OCI-LY1 (cell line): ENCODE results near the gene ABHD4.

Experiments
- H2AFZ ChIP-seq: fragments of 200-600 bp; sonication (generic), shearing (Covaris generic); 2 replicates; pipeline ENCODE4 v1.6.0; 2014; ENCODE audit warnings: antibody characterized with exemption, mild to moderate bottlenecking, low read length
- H3F3A ChIP-seq: fragments of 200-600 bp; sonication (generic), shearing (Covaris generic); 2 replicates; pipeline ENCODE4 v1.6.0; 2014; ENCODE audit warnings: mild to moderate bottlenecking, antibody characterized with exemption, low read length, moderate library complexity; ENCODE audit not compliant: insufficient read depth
- H3K27ac ChIP-seq: fragments of 200-600 bp; sonication (generic); 2 replicates; pipeline ENCODE4 v1.5.1; 2014; ENCODE audit warnings: low read length, mixed run types, mild to moderate bottlenecking, low read depth; ENCODE audit not compliant: poor library complexity, severe bottlenecking
- H3K27me3 ChIP-seq: fragments of 200-600 bp; sonication (generic); 2 replicates; pipeline ENCODE4 v1.6.0; 2014; ENCODE audit warnings: antibody characterized with exemption, mild to moderate bottlenecking, low read length, moderate library complexity; ENCODE audit not compliant: insufficient read depth
- H3K36me3 ChIP-seq: fragments of 200-600 bp; sonication (generic); 2 replicates; pipeline ENCODE4 v1.6.1; 2014; ENCODE audit warnings: mild to moderate bottlenecking, antibody characterized with exemption, low read length, moderate library complexity, mixed read lengths; ENCODE audit not compliant: insufficient read depth
- H3K4me1 ChIP-seq: fragments of 200-600 bp; sonication (generic); 2 replicates; pipeline ENCODE4 v1.5.1; 2014; ENCODE audit warnings: mild to moderate bottlenecking, low read length, moderate library complexity; ENCODE audit not compliant: insufficient read depth, severe bottlenecking
- H3K4me2 ChIP-seq: fragments of 200-600 bp; sonication (generic), shearing (Covaris generic); 2 replicates; pipeline ENCODE4 v1.6.1; 2014; ENCODE audit warnings: low read length
- H3K4me3 ChIP-seq: fragments of 200-600 bp; sonication (generic); 2 replicates; pipeline ENCODE4 v1.5.1; 2014; ENCODE audit warnings: low read length, low read depth, mild to moderate bottlenecking, mixed read lengths; ENCODE audit not compliant: poor library complexity, severe bottlenecking
- H3K79me2 ChIP-seq: fragments of 200-600 bp; shearing (Covaris generic); 2 replicates; pipeline ENCODE4 v1.6.1; 2016; ENCODE audit warnings: mixed run types, low read length, mixed read lengths; ENCODE audit not compliant: insufficient read depth
- H3K9ac ChIP-seq: fragments of 200-600 bp; sonication (generic), shearing (Covaris generic); 2 replicates; pipeline ENCODE4 v1.6.1; 2014; ENCODE audit warnings: mild to moderate bottlenecking, low read length, mixed read lengths
- H3K9me2 ChIP-seq: fragments of 200-600 bp; sonication (generic), shearing (Covaris generic); 2 replicates; pipeline ENCODE4 v1.6.1; 2014; ENCODE audit warnings: low read depth, mild to moderate bottlenecking, low read length, mixed read lengths
- H3K9me3 ChIP-seq: fragments of 200-600 bp; shearing (Covaris generic); 2 replicates; pipeline ENCODE4 v1.6.1; 2014; ENCODE audit warnings: low read length, mixed read lengths
- H4K20me1 ChIP-seq: fragments of 200-600 bp; sonication (generic), shearing (Covaris generic); 2 replicates; pipeline ENCODE4 v1.6.0; 2016; ENCODE audit warnings: mild to moderate bottlenecking, low read length; ENCODE audit not compliant: insufficient read depth
- EZH2 ChIP-seq: fragments of 200-600 bp; sonication (generic), shearing (Covaris generic); IDR thresholded peaks from 2 replicates; pipeline ENCODE4 v1.8.0; 2017; ENCODE audit warnings: borderline replicate concordance, mixed run types, mild to moderate bottlenecking, antibody characterized with exemption, low read length, moderate library complexity, mixed read lengths
- TF ChIP-seq, protein P1 (sequence below): fragments of 200-600 bp; sonication (generic), shearing (Covaris generic); IDR thresholded peaks from 2 replicates; pipeline ENCODE4 v1.5.1; 2017; ENCODE audit warnings: mild to moderate bottlenecking, antibody characterized with exemption, low read length, moderate library complexity, mixed read lengths

The ABHD4 gene

DNA sequence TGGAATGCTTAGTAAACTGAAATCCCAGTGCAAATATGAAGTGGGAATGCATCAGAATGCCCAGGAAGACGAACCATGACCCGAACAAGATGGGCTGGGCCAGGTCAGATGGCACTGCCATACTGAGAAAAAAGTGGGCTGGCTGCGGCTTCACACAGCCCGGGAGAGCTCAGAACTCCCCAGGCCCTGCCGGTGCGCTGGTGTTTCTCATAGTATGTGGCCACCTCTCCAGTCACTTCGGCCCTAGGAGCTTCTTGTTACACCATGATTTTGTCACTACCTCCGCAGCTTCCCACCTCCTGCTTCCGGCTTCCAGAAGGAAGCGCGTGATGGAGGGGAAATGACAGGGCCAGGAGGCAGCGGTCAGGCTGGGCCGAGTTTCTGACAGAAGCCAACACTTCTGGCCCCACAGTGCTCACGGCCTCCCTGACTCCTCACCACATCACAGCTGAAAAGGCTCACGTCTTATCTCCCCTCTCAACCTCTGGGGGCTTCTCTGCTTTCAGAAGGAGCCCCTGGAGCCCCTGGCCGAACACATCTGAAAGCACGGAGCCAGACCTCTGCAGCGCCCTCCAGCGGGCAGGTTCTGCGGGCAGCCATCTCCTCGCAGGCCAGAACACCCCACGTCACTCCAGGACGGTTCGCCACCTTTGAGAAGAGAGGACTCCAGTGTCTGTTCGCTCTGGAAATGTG, 39.7 kb upstream of the ABHD4 start:
- H3K27ac ChIP-seq: peak overlapping the region; percentile 99
- H3F3A ChIP-seq: no peaks in the 10 kb centered on the region
- no peaks in the 10 kb centered on the region for H3K9me2 ChIP-seq
- no peak for TF ChIP-seq EZH2
- TF ChIP-seq, protein P1, sequence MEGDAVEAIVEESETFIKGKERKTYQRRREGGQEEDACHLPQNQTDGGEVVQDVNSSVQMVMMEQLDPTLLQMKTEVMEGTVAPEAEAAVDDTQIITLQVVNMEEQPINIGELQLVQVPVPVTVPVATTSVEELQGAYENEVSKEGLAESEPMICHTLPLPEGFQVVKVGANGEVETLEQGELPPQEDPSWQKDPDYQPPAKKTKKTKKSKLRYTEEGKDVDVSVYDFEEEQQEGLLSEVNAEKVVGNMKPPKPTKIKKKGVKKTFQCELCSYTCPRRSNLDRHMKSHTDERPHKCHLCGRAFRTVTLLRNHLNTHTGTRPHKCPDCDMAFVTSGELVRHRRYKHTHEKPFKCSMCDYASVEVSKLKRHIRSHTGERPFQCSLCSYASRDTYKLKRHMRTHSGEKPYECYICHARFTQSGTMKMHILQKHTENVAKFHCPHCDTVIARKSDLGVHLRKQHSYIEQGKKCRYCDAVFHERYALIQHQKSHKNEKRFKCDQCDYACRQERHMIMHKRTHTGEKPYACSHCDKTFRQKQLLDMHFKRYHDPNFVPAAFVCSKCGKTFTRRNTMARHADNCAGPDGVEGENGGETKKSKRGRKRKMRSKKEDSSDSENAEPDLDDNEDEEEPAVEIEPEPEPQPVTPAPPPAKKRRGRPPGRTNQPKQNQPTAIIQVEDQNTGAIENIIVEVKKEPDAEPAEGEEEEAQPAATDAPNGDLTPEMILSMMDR: peak; percentile 95
- H3K4me1 ChIP-seq: peaks cover 81% of the 10 kb centered on the region
- H2AFZ ChIP-seq: no peak overlapping the region
- peak overlapping the region; percentile 88 for H3K9ac ChIP-seq
- H3K27me3 ChIP-seq: no peaks in the 10 kb centered on the region
- no peaks in the 10 kb centered on the region for H3K79me2 ChIP-seq
- no peaks in the 10 kb centered on the region for H3K36me3 ChIP-seq
- peak overlapping the region; percentile 69 for H3K4me2 ChIP-seq
- H3K4me3 ChIP-seq: peak overlapping the region; percentile 46
- H3K9me3 ChIP-seq: no peaks in the 10 kb centered on the region
- H4K20me1 ChIP-seq: no peaks in the 10 kb centered on the region

DNA sequence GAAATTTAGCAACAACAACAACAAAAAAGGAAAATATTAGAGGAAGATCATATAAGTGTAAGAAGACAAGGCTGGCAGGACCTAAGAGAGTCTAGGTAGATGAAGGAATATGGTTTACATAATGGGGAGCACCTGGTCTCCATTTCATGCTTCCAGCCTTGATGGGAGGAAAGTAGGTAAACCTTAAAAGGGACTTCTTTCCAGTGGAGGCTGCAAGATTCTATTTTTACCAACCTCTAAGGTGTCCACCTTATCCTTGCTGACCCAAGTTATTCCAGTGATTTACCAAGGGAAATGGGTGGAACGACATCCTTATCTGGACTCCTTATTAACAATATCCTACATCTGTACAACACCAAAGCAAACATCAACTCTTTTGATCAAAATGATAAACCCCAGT, 39.1 kb upstream of the ABHD4 start:
- no peaks in the 10 kb centered on the region for H3K79me2 ChIP-seq
- H3K4me3 ChIP-seq: no peak overlapping the region
- H3K27me3 ChIP-seq: no peaks in the 10 kb centered on the region
- H3K9ac ChIP-seq: peak overlapping the region; percentile 88
- H3K9me2 ChIP-seq: no peaks in the 10 kb centered on the region
- TF ChIP-seq EZH2: no peak
- TF ChIP-seq, protein P1: no peak
- no peak overlapping the region for H2AFZ ChIP-seq
- H3K27ac ChIP-seq: peak overlapping the region; percentile 99
- H3F3A ChIP-seq: no peaks in the 10 kb centered on the region
- H3K4me1 ChIP-seq: peaks cover 83% of the 10 kb centered on the region
- H3K4me2 ChIP-seq: peak overlapping the region; percentile 69
- peaks cover 7% of the 10 kb centered on the region; the same call in 1 of the 2 replicates for H3K36me3 ChIP-seq
- H4K20me1 ChIP-seq: no peaks in the 10 kb centered on the region
- H3K9me3 ChIP-seq: no peaks in the 10 kb centered on the region

DNA sequence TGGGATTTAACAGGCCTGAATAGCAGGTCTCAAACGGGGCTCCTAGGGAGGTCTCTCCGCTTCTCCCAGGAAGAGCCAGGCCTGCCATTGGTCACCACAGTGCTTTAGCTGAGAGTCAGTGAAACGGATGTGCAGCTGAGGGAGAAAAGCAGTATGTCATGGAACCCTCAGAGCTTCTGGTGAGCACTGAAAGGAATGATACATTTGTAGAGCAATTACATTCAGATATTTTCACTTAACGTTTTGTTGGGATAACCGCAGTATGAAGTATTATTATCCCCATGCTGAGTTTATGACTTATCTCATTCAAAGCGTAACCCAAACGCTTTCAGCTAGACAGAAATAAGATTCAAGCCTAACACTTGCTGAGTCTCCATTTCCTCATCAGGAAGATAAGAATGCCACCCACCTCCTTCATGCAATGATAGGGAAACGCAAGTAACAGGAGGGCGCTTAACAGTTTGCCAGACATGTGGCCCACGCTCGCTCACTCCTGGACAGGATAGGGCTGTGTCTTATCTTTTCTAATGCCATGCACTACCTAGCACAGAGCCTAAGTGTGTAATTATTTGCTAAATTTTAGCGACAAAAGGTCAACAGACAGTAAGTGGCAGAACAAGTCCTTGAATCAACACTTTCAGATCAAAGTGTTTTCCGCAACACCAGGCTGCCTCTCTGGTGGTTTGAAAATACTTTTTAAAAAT, 37.3 kb upstream of the ABHD4 start:
- Histone ChIP-seq H3K4me3 (no peak overlapping the region), H3F3A (no peaks in the 10 kb centered on the region), H3K79me2 (no peaks in the 10 kb centered on the region), H2AFZ (no peak overlapping the region), H3K27me3 (no peaks in the 10 kb centered on the region), H3K4me1 (peaks cover 88% of the 10 kb centered on the region), H3K9ac (peak overlapping the region; percentile 57), H4K20me1 (no peaks in the 10 kb centered on the region), H3K27ac (peak overlapping the region; percentile 85), H3K9me2 (no peaks in the 10 kb centered on the region), H3K36me3 (peaks cover 21% of the 10 kb centered on the region; the same call in 1 of the 2 replicates), H3K9me3 (no peaks in the 10 kb centered on the region), H3K4me2 (peak overlapping the region; percentile 42; the same call in 1 of the 2 replicates)
- no peak for TF ChIP-seq EZH2
- TF ChIP-seq, protein P1: no peak
